ENCODE results near the gene WIF1. TPM values are rescaled to one million over a fixed set of nuclear protein-coding genes. Genes with fewer than 3 reads are reported as not detected.

The WIF1 gene
- total RNA-seq, 1 donor from 2014 or later, result 27.3 TPM

DNA sequence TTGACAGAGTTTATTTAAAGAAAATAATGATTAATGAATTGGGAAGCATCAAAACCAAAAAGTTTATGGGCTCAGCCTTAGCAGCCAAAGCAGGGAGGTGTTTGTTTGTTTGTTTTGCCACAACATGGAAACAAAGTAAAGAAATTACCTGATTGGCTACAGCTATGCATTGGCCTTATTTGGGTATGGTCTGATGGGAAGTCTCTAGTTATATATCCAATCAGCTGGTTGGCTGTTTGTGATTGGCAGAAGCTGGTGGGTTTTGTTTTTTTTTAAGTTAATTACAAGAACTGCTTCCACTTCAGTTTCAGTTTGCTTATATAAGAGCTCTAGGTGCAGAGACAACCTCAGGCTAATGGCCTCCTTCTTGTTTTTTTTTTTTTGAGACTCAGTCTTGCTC is 43.7 kb upstream of the WIF1 start:
- H3K4me3 ChIP-seq, result no peak overlapping the region
- TF ChIP-seq CTCF (IDR thresholded peaks at IDR 0.05) (no peak), POLR2AphosphoS5 (IDR thresholded peaks at IDR 0.05; ENCODE audit: insufficient read depth in 1 of 2, low read depth in 1 of 2) (no peak), POLR2A (IDR thresholded peaks at IDR 0.05) (no peak)
- DNase-seq (ENCODE audit: extremely low spot score in 2 of 2), result no peak
- intact Hi-C loops (cut with DNase I), result no loop called here
- H3K27me3 ChIP-seq, result no peaks in the 10 kb centered on the region
- peaks cover 10% of the 10 kb centered on the region for H3K4me1 ChIP-seq
- H3K36me3 ChIP-seq, result no peaks in the 10 kb centered on the region
- no peaks in the 10 kb centered on the region for H3K9me3 ChIP-seq
- no peak overlapping the region for H3K27ac ChIP-seq

GRCh38 chr12:65164244-65164643 is 43.1 kb upstream of the WIF1 start:
- no peak overlapping the region for H3K4me3 ChIP-seq
- no peaks in the 10 kb centered on the region for H3K36me3 ChIP-seq
- H3K4me1 ChIP-seq, result peaks cover 10% of the 10 kb centered on the region
- DNase-seq (ENCODE audit: extremely low spot score in 2 of 2), result no peak
- no peaks in the 10 kb centered on the region for H3K9me3 ChIP-seq
- no peaks in the 10 kb centered on the region for H3K27me3 ChIP-seq
- H3K27ac ChIP-seq, result no peak overlapping the region
- TF ChIP-seq POLR2A (IDR thresholded peaks at IDR 0.05), result no peak
- TF ChIP-seq POLR2AphosphoS5 (IDR thresholded peaks at IDR 0.05; ENCODE audit: insufficient read depth in 1 of 2, low read depth in 1 of 2), result no peak
- TF ChIP-seq CTCF (IDR thresholded peaks at IDR 0.05), result no peak
- intact Hi-C loops (cut with DNase I), result no loop called here

DNA sequence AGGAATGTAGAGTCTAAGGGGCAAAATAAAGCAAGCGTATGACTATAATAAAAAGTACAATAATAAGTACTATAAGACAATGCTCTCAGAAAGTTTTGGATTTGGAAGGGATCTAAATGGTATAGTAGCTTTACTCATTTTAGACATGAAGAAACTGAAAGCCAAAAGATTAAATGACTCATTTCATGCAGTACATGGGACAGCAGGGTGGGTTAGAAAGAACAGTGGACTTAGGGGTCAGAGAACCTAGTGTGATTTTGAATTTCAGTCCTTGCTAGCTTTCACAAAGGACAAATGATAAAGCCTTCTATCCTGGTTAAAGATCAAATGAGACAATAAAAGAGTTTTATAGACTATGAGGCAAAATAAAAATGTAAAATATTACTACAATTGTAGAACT is 41.5 kb upstream of the WIF1 start:
- Histone ChIP-seq H3K9me3 (no peaks in the 10 kb centered on the region), H3K4me1 (no peaks in the 10 kb centered on the region), H3K4me3 (no peak overlapping the region), H3K36me3 (no peaks in the 10 kb centered on the region), H3K27ac (no peak overlapping the region), H3K27me3 (no peaks in the 10 kb centered on the region)
- intact Hi-C loops (cut with DNase I), result no loop called here
- TF ChIP-seq POLR2A (IDR thresholded peaks at IDR 0.05), result no peak
- TF ChIP-seq CTCF (IDR thresholded peaks at IDR 0.05), result no peak
- TF ChIP-seq POLR2AphosphoS5 (IDR thresholded peaks at IDR 0.05; ENCODE audit: insufficient read depth in 1 of 2, low read depth in 1 of 2), result no peak
- no peak for DNase-seq (ENCODE audit: extremely low spot score in 2 of 2)

DNA sequence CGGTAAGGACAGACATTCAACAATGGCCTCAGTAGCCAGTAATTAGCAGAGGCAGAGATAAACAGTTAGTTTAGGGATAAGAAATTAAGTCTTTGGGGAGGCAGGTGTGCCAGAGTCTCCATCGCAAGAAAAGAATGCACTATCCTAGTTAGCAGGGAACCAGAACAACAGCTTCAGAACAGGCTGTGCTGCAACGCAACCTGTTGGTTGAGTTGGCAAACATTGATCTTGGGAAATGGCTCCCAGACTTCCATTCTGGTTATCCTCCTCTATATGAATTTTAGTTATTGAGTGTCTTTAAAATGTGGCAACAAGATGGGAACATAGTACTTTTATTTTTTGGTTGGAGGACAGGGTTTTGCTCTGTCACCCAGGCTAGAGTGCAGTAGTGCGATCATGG is 36.0 kb upstream of the WIF1 start:
- H3K27me3 ChIP-seq, result no peaks in the 10 kb centered on the region
- H3K9me3 ChIP-seq, result no peaks in the 10 kb centered on the region
- intact Hi-C loops (cut with DNase I), result no loop called here
- H3K4me1 ChIP-seq, result no peaks in the 10 kb centered on the region
- no peak overlapping the region for H3K27ac ChIP-seq
- H3K4me3 ChIP-seq, result no peak overlapping the region
- TF ChIP-seq POLR2AphosphoS5 (IDR thresholded peaks at IDR 0.05; ENCODE audit: insufficient read depth in 1 of 2, low read depth in 1 of 2), result no peak
- no peak for TF ChIP-seq CTCF (IDR thresholded peaks at IDR 0.05)
- TF ChIP-seq POLR2A (IDR thresholded peaks at IDR 0.05), result no peak
- H3K36me3 ChIP-seq, result no peaks in the 10 kb centered on the region
- DNase-seq (ENCODE audit: extremely low spot score in 2 of 2), result no peak

DNA sequence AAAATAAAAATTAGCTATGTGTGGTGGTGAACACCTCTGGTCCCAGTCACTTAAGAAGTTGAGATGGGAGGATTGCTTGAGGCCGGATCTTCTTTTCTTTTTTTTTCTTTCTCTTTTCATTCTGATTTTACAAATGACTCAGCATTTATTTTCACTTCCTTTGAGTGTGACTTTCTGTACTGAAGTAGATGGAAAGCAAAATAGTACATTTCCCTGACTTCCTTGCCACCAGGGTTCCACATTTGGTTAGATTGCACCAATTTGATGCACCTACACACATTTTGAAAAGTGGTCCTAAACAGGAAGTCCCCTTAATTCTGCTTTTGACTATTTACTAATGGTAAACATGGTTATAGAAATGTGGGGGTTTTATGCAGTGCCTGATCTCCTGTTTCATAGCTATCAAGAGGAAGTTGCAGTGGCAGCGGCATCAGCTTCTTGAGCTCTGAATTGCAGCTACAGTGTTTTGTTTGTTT is 35.3 kb upstream of the WIF1 start:
- no peak overlapping the region for H3K27ac ChIP-seq
- no peaks in the 10 kb centered on the region for H3K36me3 ChIP-seq
- intact Hi-C loops (cut with DNase I), result no loop called here
- H3K4me3 ChIP-seq, result no peak overlapping the region
- H3K27me3 ChIP-seq, result no peaks in the 10 kb centered on the region
- H3K4me1 ChIP-seq, result no peaks in the 10 kb centered on the region
- no peaks in the 10 kb centered on the region for H3K9me3 ChIP-seq
- no peak for TF ChIP-seq POLR2A (IDR thresholded peaks at IDR 0.05)
- no peak for TF ChIP-seq CTCF (IDR thresholded peaks at IDR 0.05)
- no peak for TF ChIP-seq POLR2AphosphoS5 (IDR thresholded peaks at IDR 0.05; ENCODE audit: insufficient read depth in 1 of 2, low read depth in 1 of 2)
- no peak for DNase-seq (ENCODE audit: extremely low spot score in 2 of 2)
